Measurements from ENCODE around the gene NPLOC4.

NPLOC4 gene

GRCh38 chr17:81551458-81552243 lies 85.3 kb downstream of the NPLOC4 start:
- peak overlapping the region; percentile 74 for H3K27ac ChIP-seq (replicated peaks)
- no peaks in the 10 kb centered on the region for H3K27me3 ChIP-seq (ENCODE audit: insufficient read depth, poor library complexity, severe bottlenecking)
- TF ChIP-seq POLR2AphosphoS5 (IDR thresholded peaks at IDR 0.05; ENCODE audit: low read depth) (no peak), REST (IDR thresholded peaks at IDR 0.05; ENCODE audit: insufficient replicate concordance, low read depth) (no peak), SPI1 (IDR thresholded peaks at IDR 0.05; ENCODE audit: borderline replicate concordance, low read depth) (no peak), GABPA (IDR thresholded peaks at IDR 0.05; ENCODE audit: low read depth) (no peak)
- TF ChIP-seq, protein P1, sequence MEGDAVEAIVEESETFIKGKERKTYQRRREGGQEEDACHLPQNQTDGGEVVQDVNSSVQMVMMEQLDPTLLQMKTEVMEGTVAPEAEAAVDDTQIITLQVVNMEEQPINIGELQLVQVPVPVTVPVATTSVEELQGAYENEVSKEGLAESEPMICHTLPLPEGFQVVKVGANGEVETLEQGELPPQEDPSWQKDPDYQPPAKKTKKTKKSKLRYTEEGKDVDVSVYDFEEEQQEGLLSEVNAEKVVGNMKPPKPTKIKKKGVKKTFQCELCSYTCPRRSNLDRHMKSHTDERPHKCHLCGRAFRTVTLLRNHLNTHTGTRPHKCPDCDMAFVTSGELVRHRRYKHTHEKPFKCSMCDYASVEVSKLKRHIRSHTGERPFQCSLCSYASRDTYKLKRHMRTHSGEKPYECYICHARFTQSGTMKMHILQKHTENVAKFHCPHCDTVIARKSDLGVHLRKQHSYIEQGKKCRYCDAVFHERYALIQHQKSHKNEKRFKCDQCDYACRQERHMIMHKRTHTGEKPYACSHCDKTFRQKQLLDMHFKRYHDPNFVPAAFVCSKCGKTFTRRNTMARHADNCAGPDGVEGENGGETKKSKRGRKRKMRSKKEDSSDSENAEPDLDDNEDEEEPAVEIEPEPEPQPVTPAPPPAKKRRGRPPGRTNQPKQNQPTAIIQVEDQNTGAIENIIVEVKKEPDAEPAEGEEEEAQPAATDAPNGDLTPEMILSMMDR (IDR thresholded peaks at IDR 0.05; ENCODE audit: insufficient read depth, low read length): no peak
- peak in 1 of 2 experiments; percentile 34 for DNase-seq (ENCODE audit: low read depth in 1 of 2, low spot score in 1 of 2)
- H3K4me3 ChIP-seq (replicated peaks; ENCODE audit: insufficient read depth, low read length): peak overlapping the region; percentile 97

GRCh38 chr17:81550830-81551457 lies 86.0 kb downstream of the NPLOC4 start:
- TF ChIP-seq POLR2AphosphoS5 (IDR thresholded peaks at IDR 0.05; ENCODE audit: low read depth) (no peak), GABPA (IDR thresholded peaks at IDR 0.05; ENCODE audit: low read depth) (no peak), REST (IDR thresholded peaks at IDR 0.05; ENCODE audit: insufficient replicate concordance, low read depth) (no peak), SPI1 (IDR thresholded peaks at IDR 0.05; ENCODE audit: borderline replicate concordance, low read depth) (no peak)
- TF ChIP-seq, protein P1 (IDR thresholded peaks at IDR 0.05; ENCODE audit: insufficient read depth, low read length): no peak
- peak overlapping the region; percentile 97 for H3K4me3 ChIP-seq (replicated peaks; ENCODE audit: insufficient read depth, low read length)

DNA sequence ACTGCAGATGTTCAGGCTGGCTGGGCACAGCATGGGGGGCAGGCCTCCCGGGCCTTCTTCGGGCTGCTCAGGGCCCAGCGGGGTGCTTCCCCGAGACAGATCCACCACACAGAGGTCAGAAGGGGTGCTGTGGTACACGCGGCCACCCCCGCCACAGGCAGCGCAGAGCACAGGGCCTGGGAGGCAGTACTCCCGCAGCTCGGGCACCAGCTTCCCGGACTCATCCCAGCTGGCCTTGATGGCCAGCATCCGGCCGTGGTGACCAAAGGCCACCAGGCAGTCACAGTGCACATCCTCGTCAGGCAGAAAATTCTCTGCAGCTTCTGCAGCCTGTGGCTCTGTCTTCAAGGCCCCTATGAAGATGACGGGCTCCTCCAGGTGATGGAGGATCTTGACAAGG lies 86.6 kb downstream of the NPLOC4 start:
- DNase-seq (ENCODE audit: low read depth in 1 of 2, low spot score in 1 of 2): no peak
- TF ChIP-seq POLR2AphosphoS5 (IDR thresholded peaks at IDR 0.05; ENCODE audit: low read depth) (no peak), REST (IDR thresholded peaks at IDR 0.05; ENCODE audit: insufficient replicate concordance, low read depth) (no peak), GABPA (IDR thresholded peaks at IDR 0.05; ENCODE audit: low read depth) (no peak), SPI1 (IDR thresholded peaks at IDR 0.05; ENCODE audit: borderline replicate concordance, low read depth) (no peak)
- TF ChIP-seq, protein P1 (IDR thresholded peaks at IDR 0.05; ENCODE audit: insufficient read depth, low read length): no peak
- Histone ChIP-seq H3K27ac (replicated peaks) (no peak overlapping the region), H3K27me3 (ENCODE audit: insufficient read depth, poor library complexity, severe bottlenecking) (no peaks in the 10 kb centered on the region), H3K4me3 (replicated peaks; ENCODE audit: insufficient read depth, low read length) (no peak overlapping the region)

More at GRCh38 chr17:81550830-81551457, 86.0 kb downstream of the NPLOC4 start:
- Histone ChIP-seq H3K27me3 (ENCODE audit: insufficient read depth, poor library complexity, severe bottlenecking) (no peaks in the 10 kb centered on the region), H3K27ac (replicated peaks) (no peak overlapping the region)
- no peak for DNase-seq (ENCODE audit: low read depth in 1 of 2, low spot score in 1 of 2)

Data from HL-60 (cell line).